22Rv1 (cell line): Measurements from ENCODE around the gene C1R.

Source experiments
- ZFX ChIP-seq: fragments of 450-650 bp; IDR thresholded peaks from 2 replicates; pipeline ENCODE4 v1.6.1; 2017; ENCODE audit warnings: antibody characterized with exemption, borderline replicate concordance
- TF ChIP-seq, protein P1 (sequence below): fragments of 450-650 bp; IDR thresholded peaks from 2 replicates; pipeline ENCODE4 v1.5.1; 2017; ENCODE audit warnings: mild to moderate bottlenecking

- TF ChIP-seq, protein P1, sequence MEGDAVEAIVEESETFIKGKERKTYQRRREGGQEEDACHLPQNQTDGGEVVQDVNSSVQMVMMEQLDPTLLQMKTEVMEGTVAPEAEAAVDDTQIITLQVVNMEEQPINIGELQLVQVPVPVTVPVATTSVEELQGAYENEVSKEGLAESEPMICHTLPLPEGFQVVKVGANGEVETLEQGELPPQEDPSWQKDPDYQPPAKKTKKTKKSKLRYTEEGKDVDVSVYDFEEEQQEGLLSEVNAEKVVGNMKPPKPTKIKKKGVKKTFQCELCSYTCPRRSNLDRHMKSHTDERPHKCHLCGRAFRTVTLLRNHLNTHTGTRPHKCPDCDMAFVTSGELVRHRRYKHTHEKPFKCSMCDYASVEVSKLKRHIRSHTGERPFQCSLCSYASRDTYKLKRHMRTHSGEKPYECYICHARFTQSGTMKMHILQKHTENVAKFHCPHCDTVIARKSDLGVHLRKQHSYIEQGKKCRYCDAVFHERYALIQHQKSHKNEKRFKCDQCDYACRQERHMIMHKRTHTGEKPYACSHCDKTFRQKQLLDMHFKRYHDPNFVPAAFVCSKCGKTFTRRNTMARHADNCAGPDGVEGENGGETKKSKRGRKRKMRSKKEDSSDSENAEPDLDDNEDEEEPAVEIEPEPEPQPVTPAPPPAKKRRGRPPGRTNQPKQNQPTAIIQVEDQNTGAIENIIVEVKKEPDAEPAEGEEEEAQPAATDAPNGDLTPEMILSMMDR: no peak
- no peak for TF ChIP-seq ZFX
Measured at GRCh38 chr12:7134396-7135166, 42.3 kb upstream of the C1R start.
